GM12872 (cell line): Measurements from ENCODE around the gene SOX2.

Experiments
- CTCF ChIP-seq: IDR thresholded peaks from 3 replicates; pipeline ENCODE4 v1.5.1; 2011; ENCODE audit warnings: low read depth, mild to moderate bottlenecking, low read length, moderate library complexity; ENCODE audit not compliant: insufficient read depth

Gene SOX2

GRCh38 chr3:181711325-181712135 is at the start of gene SOX2:
Gene SOX2 (plus strand): TSS chr3:181711925. CDS start chr3:181712361, 436 bp downstream.
- no peak for TF ChIP-seq CTCF

- no peak for TF ChIP-seq CTCF
These were observed 28.2 kb upstream of the SOX2 start for GRCh38 chr3:181683563-181683962.

GRCh38 chr3:181687190-181687589 is 24.5 kb upstream of the SOX2 start:
- TF ChIP-seq CTCF: no peak

- TF ChIP-seq CTCF: no peak
These were observed 24.0 kb upstream of the SOX2 start for GRCh38 chr3:181687731-181688130.

- no peak for TF ChIP-seq CTCF
These were observed 22.2 kb upstream of the SOX2 start for GRCh38 chr3:181689546-181689945.

GRCh38 chr3:181690769-181691168 is 21.0 kb upstream of the SOX2 start:
- TF ChIP-seq CTCF: no peak

GRCh38 chr3:181691901-181692300 is 19.8 kb upstream of the SOX2 start:
- TF ChIP-seq CTCF: no peak
